ENCODE results near the gene PSMD6. TPM values are rescaled to one million over a fixed set of nuclear protein-coding genes. Genes with fewer than 3 reads are reported as not detected.

PSMD6 gene
- total and polyA plus RNA-seq, 10 of the 15 experiments (the other 5 are each of a cell fraction or from before 2014, with no cell fraction given) = 68.7 to 199 (median 106) TPM

DNA sequence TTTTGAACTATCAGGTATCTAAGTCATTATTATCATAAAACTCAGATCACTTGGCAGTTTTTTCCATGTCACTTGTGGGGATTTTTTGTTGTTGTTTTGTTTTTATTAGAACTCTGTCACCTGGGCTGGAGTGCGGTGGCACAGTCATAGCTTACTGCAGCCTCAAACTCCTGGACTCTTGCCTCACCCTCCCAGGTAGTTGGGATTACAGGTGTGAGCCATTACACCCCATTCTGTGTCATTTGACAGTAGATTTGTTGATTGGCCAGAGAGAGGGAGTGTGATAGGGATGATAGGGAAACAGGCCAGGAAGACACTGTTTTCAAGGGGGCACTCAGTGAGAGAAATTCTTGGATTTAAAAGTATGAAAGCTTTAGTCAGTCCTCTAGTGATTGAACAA is 56.4 kb downstream of the PSMD6 start:
- DNase-seq (ENCODE audit: low read depth, low spot score) = no peak
- TF ChIP-seq SREBF1 (IDR thresholded peaks at IDR 0.05; ENCODE audit: low read length) (no peak), GATAD2B (conservative IDR thresholded peaks at IDR 0.05; ENCODE audit: low read depth) (no peak), NBN (IDR thresholded peaks at IDR 0.05) (no peak), IKZF2 (IDR thresholded peaks at IDR 0.05) (no peak), CHD2 (IDR thresholded peaks at IDR 0.05; ENCODE audit: borderline replicate concordance, low read depth, low read length) (no peak), SP1 (IDR thresholded peaks at IDR 0.05; ENCODE audit: low read depth, low read length) (no peak), SRF (IDR thresholded peaks at IDR 0.05; ENCODE audit: low read depth in 2 of 2, low read length in 2 of 2) (no peak), MYC (IDR thresholded peaks at IDR 0.05; ENCODE audit: insufficient read depth, insufficient read length, insufficient replicate concordance, low read length, severe bottlenecking) (no peak), ZNF217 (IDR thresholded peaks at IDR 0.05) (no peak), EGR1 (IDR thresholded peaks at IDR 0.05; ENCODE audit: borderline replicate concordance in 1 of 2, low read depth in 2 of 2, low read length in 2 of 2) (no peak), WRNIP1 (IDR thresholded peaks at IDR 0.05; ENCODE audit: borderline replicate concordance, low read depth, low read length) (no peak), KAT2A (conservative IDR thresholded peaks at IDR 0.05; ENCODE audit: control insufficient read depth, low read depth, low read length) (no peak), MXI1 (IDR thresholded peaks at IDR 0.05; ENCODE audit: low read depth, low read length) (no peak), JUNB (IDR thresholded peaks at IDR 0.05) (no peak), FOS (IDR thresholded peaks at IDR 0.05; ENCODE audit: borderline replicate concordance, extremely low read depth, insufficient read length) (no peak), SMC3 (IDR thresholded peaks at IDR 0.05; ENCODE audit: borderline replicate concordance, low read length) (no peak)
- TF ChIP-seq, protein P1, sequence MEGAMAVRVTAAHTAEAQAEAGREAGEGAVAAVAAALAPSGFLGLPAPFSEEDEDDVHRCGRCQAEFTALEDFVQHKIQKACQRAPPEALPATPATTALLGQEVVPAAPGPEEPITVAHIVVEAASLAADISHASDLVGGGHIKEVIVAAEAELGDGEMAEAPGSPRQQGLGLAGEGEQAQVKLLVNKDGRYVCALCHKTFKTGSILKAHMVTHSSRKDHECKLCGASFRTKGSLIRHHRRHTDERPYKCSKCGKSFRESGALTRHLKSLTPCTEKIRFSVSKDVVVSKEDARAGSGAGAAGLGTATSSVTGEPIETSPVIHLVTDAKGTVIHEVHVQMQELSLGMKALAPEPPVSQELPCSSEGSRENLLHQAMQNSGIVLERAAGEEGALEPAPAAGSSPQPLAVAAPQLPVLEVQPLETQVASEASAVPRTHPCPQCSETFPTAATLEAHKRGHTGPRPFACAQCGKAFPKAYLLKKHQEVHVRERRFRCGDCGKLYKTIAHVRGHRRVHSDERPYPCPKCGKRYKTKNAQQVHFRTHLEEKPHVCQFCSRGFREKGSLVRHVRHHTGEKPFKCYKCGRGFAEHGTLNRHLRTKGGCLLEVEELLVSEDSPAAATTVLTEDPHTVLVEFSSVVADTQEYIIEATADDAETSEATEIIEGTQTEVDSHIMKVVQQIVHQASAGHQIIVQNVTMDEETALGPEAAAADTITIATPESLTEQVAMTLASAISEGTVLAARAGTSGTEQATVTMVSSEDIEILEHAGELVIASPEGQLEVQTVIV (IDR thresholded peaks at IDR 0.05; ENCODE audit: borderline replicate concordance, partially characterized antibody) = no peak
- H2AFZ ChIP-seq (ENCODE audit: control insufficient read depth, low read depth, low read length) = no peak overlapping the region
- no peaks in the 10 kb centered on the region for H3K27me3 ChIP-seq (replicated peaks in 1 of 2; ENCODE audit: control insufficient read depth in 2 of 2, insufficient read depth in 2 of 2, low read length in 1 of 2)
- H3K27ac ChIP-seq (ENCODE audit: control insufficient read depth, insufficient read depth) = peak overlapping the region; percentile 58
- H3K79me2 ChIP-seq (ENCODE audit: control insufficient read depth, insufficient read depth, low read length) = peaks cover 29% of the 10 kb centered on the region
- intact Hi-C loops (cut with micrococcal nuclease; ENCODE audit: unreplicated experiment) (no loop called here), in situ Hi-C loops (cut with MboI) (no loop called here)
- 7% methylated on average over 1 of the region's 1 CpG for whole genome bisulfite sequencing (ENCODE audit: insufficient coverage, insufficient replicate concordance, low lambda C conversion rate, missing lambda C conversion rate)
- H3K4me1 ChIP-seq (ENCODE audit: control insufficient read depth, insufficient read depth, low read length) = peaks cover 41% of the 10 kb centered on the region
- peaks cover 0 to 4% of the 10 kb centered on the region in 2 experiments; a peak in 1 of 4 replicates for H3K36me3 ChIP-seq (ENCODE audit: control insufficient read depth in 2 of 2, insufficient read depth in 2 of 2, low read length in 1 of 2)
- H3K9me3 ChIP-seq (replicated peaks; ENCODE audit: control insufficient read depth, insufficient read depth, low read length) = no peaks in the 10 kb centered on the region
- no TSS peak for BruUV-seq (replicated peaks)
- ChIA-PET RAD21 (ENCODE audit: unreplicated experiment) (interaction anchor here (0.5 to 1.7 kb wide), 4 partner anchors 29 to 432 kb away, joined by 3 to 7 read pairs (median 4); no protein-coding TSS in a partner anchor), CTCF (interaction anchor here (1.0 to 12.2 kb wide), 9 partner anchors 8 to 64 kb away, joined by 3 to 154 read pairs (median 4); partner anchors contain the start of gene PSMD6), SMC1A (ENCODE audit: uncharacterized antibody, unreplicated experiment) (interaction anchor here (1.3 to 3.7 kb wide), 6 partner anchors 8 to 39 kb away, joined by 3 to 32 read pairs (median 8); no protein-coding TSS in a partner anchor), POLR2A (interaction anchor here (0.8 to 1.0 kb wide), 2 partner anchors 10 to 30 kb away, joined by 3 to 10 read pairs; no protein-coding TSS in a partner anchor)
- H3K9ac ChIP-seq (ENCODE audit: control insufficient read depth, insufficient read depth, low read length) = no peak overlapping the region
- no peaks in the 10 kb centered on the region for H4K20me1 ChIP-seq (ENCODE audit: control insufficient read depth, insufficient read depth)
- FAIRE-seq = no peak
- peak overlapping the region; percentile 85 for H3K4me2 ChIP-seq (ENCODE audit: control insufficient read depth, insufficient read depth)
- no peak overlapping the region for H3K4me3 ChIP-seq
- ATAC-seq = no peak
